Keratinocyte (primary cell): ENCODE measurements around the gene KRTAP3-3. TPM values are rescaled to one million over a fixed set of nuclear protein-coding genes. Genes with fewer than 3 reads are reported as not detected.

Experiments used
- DNase-seq: peaks from one replicate; pipeline ENCODE4 v3.0.0-alpha.2; 2011; ENCODE audit warnings: low read depth, missing footprints, low spot score
- FAIRE-seq: peaks from 2 replicates; lab custom pipeline; 2011; peaks lifted over from hg19 to GRCh38; lab: Jason Lieb, UNC
- H2AFZ ChIP-seq: 2 replicates; pipeline ENCODE4 v1.6.0; 2012; ENCODE audit warnings: low read length, control low read depth, inconsistent platforms; ENCODE audit not compliant: control insufficient read depth
- H3K27ac ChIP-seq: 2 replicates; pipeline ENCODE4 v1.5.1; 2011; ENCODE audit warnings: low read length; ENCODE audit not compliant: control insufficient read depth, insufficient read depth
- H3K27me3 ChIP-seq: 3 replicates; pipeline ENCODE4 v1.6.0; 2011; ENCODE audit warnings: low read length; ENCODE audit not compliant: control insufficient read depth, insufficient read depth; ENCODE audit errors: extremely low read depth
- H3K36me3 ChIP-seq, 2 experiments: 2 replicates in 1 of 2; 3 replicates in 1 of 2; pipeline ENCODE4 v1.5.1; 2011; ENCODE audit warnings: low read length in 2 of 2, mild to moderate bottlenecking in 1 of 2; ENCODE audit not compliant: control insufficient read depth in 2 of 2, insufficient read depth in 2 of 2; ENCODE audit errors: extremely low read depth in 1 of 2
- H3K4me1 ChIP-seq: 3 replicates; pipeline ENCODE4 v1.5.1; 2011; ENCODE audit warnings: low read length; ENCODE audit not compliant: control insufficient read depth, insufficient read depth; ENCODE audit errors: extremely low read depth
- H3K4me2 ChIP-seq: 3 replicates; pipeline ENCODE4 v1.6.0; 2011; ENCODE audit warnings: low read depth, low read length; ENCODE audit not compliant: control insufficient read depth, insufficient read depth; ENCODE audit errors: extremely low read depth
- H3K4me3 ChIP-seq, 3 experiments: fragments of 200-600 bp in 1 of 3; sonication (generic) in 1 of 3; 2 replicates in 2 of 3; 3 replicates in 1 of 3; pipeline ENCODE4 v1.5.1; 2011 to 2016; ENCODE audit warnings: low read length in 3 of 3, mild to moderate bottlenecking in 3 of 3, control low read depth in 2 of 3, inconsistent platforms in 1 of 3, low read depth in 1 of 3, mixed read lengths in 1 of 3, mixed run types in 1 of 3, moderate library complexity in 1 of 3; ENCODE audit not compliant: control insufficient read depth in 2 of 3, insufficient read depth in 2 of 3; ENCODE audit errors: extremely low read depth in 1 of 3
- H3K79me2 ChIP-seq: 2 replicates; pipeline ENCODE4 v1.6.0; 2012; ENCODE audit warnings: low read length; ENCODE audit not compliant: control insufficient read depth, insufficient read depth
- H3K9ac ChIP-seq: 3 replicates; pipeline ENCODE4 v1.6.0; 2011; ENCODE audit warnings: low read length; ENCODE audit not compliant: control insufficient read depth, insufficient read depth; ENCODE audit errors: extremely low read depth
- H3K9me1 ChIP-seq: 3 replicates; pipeline ENCODE4 v1.6.0; 2011; ENCODE audit warnings: low read length; ENCODE audit not compliant: control insufficient read depth, insufficient read depth; ENCODE audit errors: extremely low read depth
- H3K9me3 ChIP-seq: 2 replicates; pipeline ENCODE4 v1.5.1; 2012; ENCODE audit warnings: low read depth, low read length; ENCODE audit not compliant: control insufficient read depth
- H4K20me1 ChIP-seq: 3 replicates; pipeline ENCODE4 v1.6.0; 2011; ENCODE audit warnings: low read length; ENCODE audit not compliant: control insufficient read depth, insufficient read depth; ENCODE audit errors: extremely low read depth
- EZH2 ChIP-seq: IDR thresholded peaks from one replicate; pipeline ENCODE4 v1.6.1; 2012; ENCODE audit warnings: inconsistent platforms, mild to moderate bottlenecking, low read length, moderate library complexity
- dilution Hi-C: fragments of 300-500 bp; cut with MboI; formaldehyde crosslinking; loops from one replicate; pipeline ENCODE4 v1.7.0; 2020; ENCODE audit warnings: low sequenced_read_pairs; ENCODE audit not compliant: extremely low pct_ligation_motif_present
- polyA plus RNA-seq, 5 experiments: library from polyadenylated mRNA; depleted of rRNA in 3 of 5; stranded (reverse) in 3 of 5; stranded (forward) in 1 of 5; unstranded in 1 of 5; fragments of >200 nt; gene quantifications; 1 replicate in 1 of 5; 2 replicates in 3 of 5; 3 replicates in 1 of 5; pipeline versions ENCODE4 v1.2.1 to v1.2.3, GENCODE V29; 2011 to 2012; ENCODE audit warnings: missing spikeins in 2 of 5, low read depth in 1 of 5, low replicate concordance in 1 of 5
- TF ChIP-seq, protein P1 (sequence below), 3 experiments: IDR thresholded peaks in 1 of 3; conservative IDR thresholded peaks in 1 of 3; optimal IDR thresholded peaks in 1 of 3; 2 replicates in 2 of 3; 3 replicates in 1 of 3; pipeline versions ENCODE3 to v1.5.1; 2011; ENCODE audit warnings: low read length in 3 of 3, mild to moderate bottlenecking in 3 of 3, moderate library complexity in 2 of 3, control low read depth in 1 of 3, inconsistent platforms in 1 of 3; ENCODE audit not compliant: insufficient read depth in 2 of 3; ENCODE audit errors: extremely low read depth in 1 of 3

Gene KRTAP3-3
- polyA plus RNA-seq, 1 donor (not counting 4 experiments of a cell fraction or from before 2014, with no cell fraction given) = not detected

DNA sequence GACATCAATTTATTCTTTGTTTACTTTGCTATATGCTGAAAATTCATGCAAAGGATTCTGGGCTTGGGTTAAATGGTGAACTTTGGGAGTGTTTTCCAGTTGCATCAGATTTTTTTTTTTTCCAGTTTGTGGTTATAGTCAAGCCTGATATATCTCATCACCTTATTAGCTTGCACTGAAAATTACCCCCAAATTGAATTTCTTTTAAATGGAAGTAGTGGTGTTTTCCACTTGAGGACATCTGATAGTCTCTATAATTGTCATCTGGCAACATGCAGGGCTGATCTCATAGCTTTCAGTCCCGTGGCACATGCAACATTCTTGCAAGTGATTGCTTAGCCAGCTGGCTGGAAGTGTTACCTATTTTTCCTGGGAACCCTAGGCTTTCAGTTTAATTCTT is 19.6 kb upstream of the KRTAP3-3 start:
- Histone ChIP-seq H3K9me1 (no peaks in the 10 kb centered on the region), H3K9me3 (no peaks in the 10 kb centered on the region), H3K4me1 (no peaks in the 10 kb centered on the region), H3K27me3 (no peaks in the 10 kb centered on the region), H3K36me3 (no peaks in the 10 kb centered on the region), H3K27ac (no peak overlapping the region), H3K4me2 (no peak overlapping the region), H2AFZ (no peak overlapping the region), H3K9ac (no peak overlapping the region), H3K79me2 (no peaks in the 10 kb centered on the region), H4K20me1 (no peaks in the 10 kb centered on the region), H3K4me3 (no peak overlapping the region)
- FAIRE-seq = no peak
- DNase-seq = no peak
- TF ChIP-seq, protein P1, sequence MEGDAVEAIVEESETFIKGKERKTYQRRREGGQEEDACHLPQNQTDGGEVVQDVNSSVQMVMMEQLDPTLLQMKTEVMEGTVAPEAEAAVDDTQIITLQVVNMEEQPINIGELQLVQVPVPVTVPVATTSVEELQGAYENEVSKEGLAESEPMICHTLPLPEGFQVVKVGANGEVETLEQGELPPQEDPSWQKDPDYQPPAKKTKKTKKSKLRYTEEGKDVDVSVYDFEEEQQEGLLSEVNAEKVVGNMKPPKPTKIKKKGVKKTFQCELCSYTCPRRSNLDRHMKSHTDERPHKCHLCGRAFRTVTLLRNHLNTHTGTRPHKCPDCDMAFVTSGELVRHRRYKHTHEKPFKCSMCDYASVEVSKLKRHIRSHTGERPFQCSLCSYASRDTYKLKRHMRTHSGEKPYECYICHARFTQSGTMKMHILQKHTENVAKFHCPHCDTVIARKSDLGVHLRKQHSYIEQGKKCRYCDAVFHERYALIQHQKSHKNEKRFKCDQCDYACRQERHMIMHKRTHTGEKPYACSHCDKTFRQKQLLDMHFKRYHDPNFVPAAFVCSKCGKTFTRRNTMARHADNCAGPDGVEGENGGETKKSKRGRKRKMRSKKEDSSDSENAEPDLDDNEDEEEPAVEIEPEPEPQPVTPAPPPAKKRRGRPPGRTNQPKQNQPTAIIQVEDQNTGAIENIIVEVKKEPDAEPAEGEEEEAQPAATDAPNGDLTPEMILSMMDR (optimal IDR thresholded peaks at IDR 0.05 in 1 of 3, IDR thresholded peaks at IDR 0.05 in 1 of 3, conservative IDR thresholded peaks at IDR 0.05 in 1 of 3; ENCODE audit: extremely low read depth in 1 of 3, insufficient read depth in 2 of 3, low read length in 3 of 3) = no peak
- TF ChIP-seq EZH2 = no peak
- dilution Hi-C loops = no loop called here

DNA sequence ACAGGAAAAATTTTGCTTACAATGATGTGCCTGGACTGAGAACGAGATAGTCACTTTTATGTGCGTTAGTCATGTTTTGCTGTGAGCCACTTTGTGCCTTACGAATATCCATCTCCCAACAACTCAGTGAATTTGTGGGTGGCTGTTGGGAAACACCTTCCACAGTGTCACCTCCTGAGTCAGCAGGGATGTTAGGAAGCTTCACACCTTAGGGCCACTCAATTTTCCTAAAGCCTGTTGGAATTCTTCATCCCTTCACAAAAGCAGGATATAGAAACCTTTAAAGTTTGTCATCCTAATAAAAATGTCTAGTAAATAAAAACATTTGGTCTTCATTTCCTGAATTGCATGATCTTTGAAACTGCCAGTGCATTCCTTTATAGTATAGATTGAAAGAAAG is 19.2 kb upstream of the KRTAP3-3 start:
- DNase-seq = no peak
- no peak overlapping the region for H3K27ac ChIP-seq

More for the DNA sequence above, 19.2 kb upstream of the KRTAP3-3 start:
- no peak overlapping the region for H3K9ac ChIP-seq
- no peaks in the 10 kb centered on the region for H3K36me3 ChIP-seq
- no peak overlapping the region for H3K4me3 ChIP-seq
- no peak overlapping the region for H3K4me2 ChIP-seq
- H3K9me3 ChIP-seq = no peaks in the 10 kb centered on the region
- H3K79me2 ChIP-seq = no peaks in the 10 kb centered on the region
- no peaks in the 10 kb centered on the region for H4K20me1 ChIP-seq
- H3K9me1 ChIP-seq = no peaks in the 10 kb centered on the region
- no peak for FAIRE-seq
- H2AFZ ChIP-seq = no peak overlapping the region
- TF ChIP-seq, protein P1 (optimal IDR thresholded peaks at IDR 0.05 in 1 of 3, IDR thresholded peaks at IDR 0.05 in 1 of 3, conservative IDR thresholded peaks at IDR 0.05 in 1 of 3; ENCODE audit: extremely low read depth in 1 of 3, insufficient read depth in 2 of 3, low read length in 3 of 3) = no peak
- no peak for TF ChIP-seq EZH2
- no peaks in the 10 kb centered on the region for H3K27me3 ChIP-seq
- H3K4me1 ChIP-seq = no peaks in the 10 kb centered on the region
- dilution Hi-C loops = no loop called here
